ENCODE measurements around the gene SEH1L.

SEH1L gene

DNA sequence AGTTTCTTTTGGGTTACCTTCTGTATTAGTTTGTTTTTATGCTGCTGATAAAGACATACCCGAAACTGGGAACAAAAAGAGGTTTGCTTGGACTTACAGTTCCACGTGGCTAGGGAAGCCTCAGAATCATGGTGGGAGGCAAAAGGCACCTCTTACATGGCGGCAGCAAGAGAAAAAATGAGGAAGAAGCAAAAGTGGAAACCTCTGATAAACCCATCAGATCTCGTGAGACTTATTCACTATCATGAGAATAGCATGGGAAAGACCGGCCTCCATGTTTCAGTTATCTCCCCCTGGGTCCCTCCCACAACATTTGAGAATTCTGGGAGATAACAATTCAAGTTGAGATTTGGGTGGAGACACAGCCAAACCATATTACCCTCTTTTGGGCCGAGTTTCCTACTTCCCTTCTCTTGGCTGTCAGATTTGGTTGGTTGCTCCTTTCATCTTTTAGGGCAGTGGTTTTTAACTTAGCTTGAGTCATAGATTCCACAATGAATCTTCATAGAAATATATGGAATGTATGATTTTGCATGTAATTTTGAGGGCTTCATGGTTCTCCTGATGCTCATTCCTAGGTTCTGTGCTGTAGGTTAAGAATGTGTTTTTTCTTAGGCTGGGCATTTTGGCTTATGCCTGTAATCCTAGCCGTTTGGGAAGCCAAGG, 87.6 kb downstream of the SEH1L start:
- TF ChIP-seq, protein P1, sequence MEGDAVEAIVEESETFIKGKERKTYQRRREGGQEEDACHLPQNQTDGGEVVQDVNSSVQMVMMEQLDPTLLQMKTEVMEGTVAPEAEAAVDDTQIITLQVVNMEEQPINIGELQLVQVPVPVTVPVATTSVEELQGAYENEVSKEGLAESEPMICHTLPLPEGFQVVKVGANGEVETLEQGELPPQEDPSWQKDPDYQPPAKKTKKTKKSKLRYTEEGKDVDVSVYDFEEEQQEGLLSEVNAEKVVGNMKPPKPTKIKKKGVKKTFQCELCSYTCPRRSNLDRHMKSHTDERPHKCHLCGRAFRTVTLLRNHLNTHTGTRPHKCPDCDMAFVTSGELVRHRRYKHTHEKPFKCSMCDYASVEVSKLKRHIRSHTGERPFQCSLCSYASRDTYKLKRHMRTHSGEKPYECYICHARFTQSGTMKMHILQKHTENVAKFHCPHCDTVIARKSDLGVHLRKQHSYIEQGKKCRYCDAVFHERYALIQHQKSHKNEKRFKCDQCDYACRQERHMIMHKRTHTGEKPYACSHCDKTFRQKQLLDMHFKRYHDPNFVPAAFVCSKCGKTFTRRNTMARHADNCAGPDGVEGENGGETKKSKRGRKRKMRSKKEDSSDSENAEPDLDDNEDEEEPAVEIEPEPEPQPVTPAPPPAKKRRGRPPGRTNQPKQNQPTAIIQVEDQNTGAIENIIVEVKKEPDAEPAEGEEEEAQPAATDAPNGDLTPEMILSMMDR (IDR thresholded peaks at IDR 0.05; ENCODE audit: low read length, missing control alignments) = no peak
- DNase-seq (ENCODE audit: low read depth) = peak; percentile 2
- no peak overlapping the region for H3K4me3 ChIP-seq (replicated peaks; ENCODE audit: low read depth, low read length)

DNA sequence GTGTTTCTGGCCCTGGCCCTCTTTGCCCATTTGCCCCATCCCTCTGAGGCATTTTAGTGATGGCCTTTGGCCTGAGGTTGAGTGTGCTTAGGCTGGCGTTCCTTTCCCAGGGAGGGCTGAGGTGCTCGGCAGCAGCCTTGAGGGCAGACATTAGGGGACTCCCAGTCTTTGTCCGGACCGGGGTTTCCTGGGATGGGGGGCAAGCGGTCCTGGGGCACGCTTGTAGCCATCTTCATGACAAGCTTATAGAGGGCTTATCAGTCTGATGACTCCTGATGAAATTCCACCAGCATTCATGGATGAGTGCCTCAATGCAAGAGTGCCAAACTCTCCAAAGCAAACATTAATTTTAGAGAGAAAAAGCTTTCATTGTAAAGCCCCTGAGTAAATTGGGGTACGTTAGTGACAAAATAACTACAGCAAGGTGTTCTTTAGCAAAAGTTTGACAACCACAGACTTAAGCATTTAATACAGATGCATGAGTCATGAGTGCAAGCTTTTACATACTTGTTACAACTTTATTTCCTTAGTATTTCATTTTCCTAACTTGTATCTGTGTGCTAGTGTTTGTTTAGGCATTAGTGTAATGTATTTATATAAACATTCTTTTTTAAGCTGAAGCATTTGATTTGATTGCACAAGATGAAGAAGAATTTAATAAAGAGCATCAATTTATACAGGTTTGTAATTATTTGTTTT, 89.0 kb downstream of the SEH1L start:
- DNase-seq (ENCODE audit: low read depth) = peak; percentile 3
- TF ChIP-seq, protein P1 (IDR thresholded peaks at IDR 0.05; ENCODE audit: low read length, missing control alignments) = no peak
- no peak overlapping the region for H3K4me3 ChIP-seq (replicated peaks; ENCODE audit: low read depth, low read length)
